ENCODE results near the gene PHACTR1.
A peak's percentile ranks its signal among the peaks of the same experiment; 100 is the strongest.
"Not testable (repeated sequence)": the region's sequence is repeated elsewhere in the genome, so short reads cannot be mapped to it uniquely, and the experiment has no call there.

Gene PHACTR1

DNA sequence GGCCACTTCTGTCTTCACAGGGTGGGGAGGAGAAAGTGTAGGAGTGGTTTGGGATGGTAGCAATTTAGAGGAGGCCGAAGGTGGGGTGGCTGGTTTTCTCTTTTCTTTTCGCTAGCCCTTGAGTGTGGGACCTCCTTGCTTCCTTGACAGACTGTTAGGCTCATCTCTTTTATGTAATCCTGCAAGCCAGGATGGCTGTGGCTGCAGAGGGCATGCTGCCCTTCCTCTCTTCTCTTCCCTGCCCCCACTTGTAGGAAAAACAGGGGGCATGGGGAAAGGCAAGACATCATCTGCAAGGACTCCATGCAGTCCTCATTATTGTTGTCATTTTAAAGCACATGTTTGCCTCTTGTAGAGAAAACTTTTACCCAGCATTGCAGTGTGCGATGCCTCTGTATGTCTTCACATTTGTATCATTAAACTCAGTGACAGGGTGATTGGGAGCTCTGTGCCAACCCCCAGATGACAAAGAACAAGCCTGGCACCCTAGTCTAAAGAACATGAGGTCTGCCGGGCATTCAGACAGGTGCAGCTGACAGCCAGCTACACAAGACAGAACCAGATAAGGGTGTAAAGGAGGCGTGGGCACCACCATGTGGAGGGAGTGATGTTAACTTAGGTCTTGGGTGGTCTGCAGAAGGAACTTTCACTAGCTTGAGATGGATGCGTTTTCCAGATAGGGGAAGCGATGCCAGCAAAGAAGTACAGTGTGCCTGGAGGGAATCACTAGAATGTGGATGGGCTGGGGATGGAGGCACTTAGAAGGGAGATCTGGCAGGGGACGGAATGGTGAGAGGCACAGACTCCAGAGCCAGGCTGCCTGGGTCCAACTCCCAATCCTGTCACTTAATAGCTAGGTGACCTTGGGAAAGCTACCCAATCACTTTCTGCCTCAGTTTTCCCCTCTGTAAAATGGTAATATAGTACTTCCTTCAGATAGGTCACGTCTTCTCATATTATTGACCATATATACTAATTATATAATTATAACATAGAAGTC is 404.2 kb downstream of the PHACTR1 start:
- peak; percentile 59 for DNase-seq

DNA sequence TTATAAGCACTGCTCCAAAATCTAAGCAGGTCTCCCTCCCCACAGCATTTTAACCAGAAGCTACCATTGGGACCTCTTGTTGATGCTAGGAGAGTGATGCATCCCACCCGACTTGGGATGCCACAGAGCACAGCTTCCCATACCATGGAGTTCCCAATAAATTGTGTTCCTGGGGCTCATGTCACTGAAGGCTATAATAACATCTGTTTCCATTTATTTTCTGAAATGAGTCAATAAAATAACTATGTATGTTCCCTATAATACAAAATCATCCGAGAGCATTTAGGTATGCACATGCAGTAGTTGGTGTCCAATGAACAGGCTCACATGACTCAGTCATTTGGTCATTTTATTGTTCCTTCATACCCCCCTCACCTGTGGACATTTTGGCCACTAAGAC is 407.6 kb downstream of the PHACTR1 start:
- no peak for DNase-seq

DNA sequence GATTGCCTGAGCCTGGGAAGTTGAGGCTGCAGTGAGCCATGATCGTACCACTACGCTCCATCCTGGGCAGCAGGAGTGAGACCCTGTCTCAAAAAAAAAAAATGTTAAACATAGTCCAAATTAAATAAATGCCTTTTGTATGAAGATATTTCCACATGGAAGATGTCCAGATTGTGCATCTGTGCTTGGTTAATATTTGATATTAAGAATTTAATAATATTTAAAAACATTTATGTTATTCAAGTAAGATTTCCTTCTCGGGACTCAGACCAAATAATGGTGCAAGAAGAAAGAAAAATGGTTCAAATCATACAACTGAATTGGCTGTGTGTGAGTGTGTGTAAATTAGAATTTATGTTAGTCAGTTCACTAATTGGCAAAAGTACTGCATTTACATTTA is 409.3 kb downstream of the PHACTR1 start:
- DNase-seq: no peak

DNA sequence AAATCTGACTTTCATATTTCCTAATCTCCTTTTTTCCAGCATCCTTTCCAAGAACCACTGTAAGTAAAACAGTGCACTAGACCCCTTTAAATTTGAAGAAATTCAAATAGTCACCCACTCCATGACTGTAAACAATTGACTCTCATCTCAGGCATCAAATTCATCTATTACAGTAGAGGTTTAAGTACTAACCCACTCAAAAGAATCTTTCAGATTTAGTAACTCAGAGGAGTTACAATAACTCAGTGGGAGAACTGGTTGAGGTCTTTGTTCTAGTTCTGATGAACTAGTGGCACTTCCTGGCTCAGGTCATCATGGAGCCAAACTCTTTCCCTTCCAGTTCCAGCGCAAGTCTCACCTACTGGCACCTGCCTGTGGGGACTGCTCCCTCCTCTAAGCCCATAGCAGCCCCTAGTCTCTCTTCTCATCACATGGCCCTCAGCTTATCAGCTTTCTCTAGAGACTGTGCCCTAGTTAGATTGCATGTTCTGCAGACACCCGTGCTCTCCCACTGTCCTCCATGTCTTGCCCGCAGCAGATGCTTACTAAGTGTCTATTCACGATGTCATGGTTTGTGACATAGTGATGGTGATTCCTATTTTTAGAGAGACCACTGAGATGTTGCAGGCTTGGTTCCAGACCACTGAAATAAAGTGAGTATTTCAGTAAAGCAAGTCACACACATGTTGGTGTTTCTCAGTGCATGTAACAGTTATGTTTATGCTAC is 415.5 kb downstream of the PHACTR1 start:
- DNase-seq: no peak

DNA sequence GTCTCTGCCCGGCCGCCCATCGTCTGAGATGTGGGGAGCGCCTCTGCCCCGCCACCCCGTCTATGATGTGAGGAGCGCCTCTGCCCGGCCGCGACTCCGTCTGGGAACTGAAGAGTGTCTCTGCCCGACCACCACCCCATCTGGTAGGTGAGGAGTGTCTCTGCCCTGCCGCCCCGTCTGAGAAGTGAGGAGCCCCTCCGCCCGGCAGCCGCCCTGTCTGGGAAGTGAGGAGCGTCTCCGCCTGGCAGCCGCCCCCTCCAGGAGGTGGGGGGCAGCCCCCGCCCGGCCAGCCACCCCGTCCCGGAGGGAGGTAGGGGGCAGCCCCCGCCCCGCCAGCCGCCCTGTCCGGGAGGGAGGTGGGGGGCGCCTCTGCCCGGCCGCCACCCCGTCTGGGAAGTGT is 417.3 kb downstream of the PHACTR1 start:
- DNase-seq: not testable (repeated sequence)

DNA sequence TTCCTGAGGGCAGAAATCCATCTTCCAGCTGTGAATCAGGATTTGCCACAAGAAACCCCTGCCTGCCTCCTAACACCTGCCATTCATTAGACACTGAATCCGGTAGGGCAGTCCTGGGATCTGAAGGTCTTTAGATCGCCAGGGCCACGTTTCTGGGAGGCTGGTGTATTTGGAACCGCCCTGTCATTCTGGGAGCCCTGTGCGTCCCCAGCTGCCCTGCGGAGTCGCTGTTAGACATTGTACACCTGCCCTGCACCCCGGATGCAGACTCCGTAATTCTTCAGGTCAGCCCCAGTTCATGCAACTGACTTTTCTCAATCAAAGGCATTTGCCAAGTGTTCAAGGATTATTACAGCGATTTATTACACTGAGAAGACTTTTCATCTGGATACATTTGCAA is 418.6 kb downstream of the PHACTR1 start:
- no peak for DNase-seq

DNA sequence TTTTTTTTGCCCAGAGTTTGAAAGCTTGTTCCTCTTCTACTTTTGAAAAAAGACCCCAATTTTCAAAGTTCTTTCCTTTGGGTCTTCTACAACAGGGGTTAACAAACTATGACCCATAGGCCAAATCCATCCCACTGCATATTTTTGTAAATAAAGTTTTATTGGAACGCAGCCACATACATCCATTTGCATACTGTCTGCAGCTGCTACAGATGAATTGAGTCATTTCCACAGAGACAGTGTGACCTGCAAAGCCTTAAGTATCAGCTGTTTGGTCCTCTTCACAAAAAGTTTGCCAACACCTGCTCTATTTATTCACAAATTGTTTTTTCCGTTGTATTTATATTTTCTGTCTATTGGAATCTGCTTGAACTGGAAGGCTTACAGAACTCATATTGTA is 422.6 kb downstream of the PHACTR1 start:
- DNase-seq: no peak

DNA sequence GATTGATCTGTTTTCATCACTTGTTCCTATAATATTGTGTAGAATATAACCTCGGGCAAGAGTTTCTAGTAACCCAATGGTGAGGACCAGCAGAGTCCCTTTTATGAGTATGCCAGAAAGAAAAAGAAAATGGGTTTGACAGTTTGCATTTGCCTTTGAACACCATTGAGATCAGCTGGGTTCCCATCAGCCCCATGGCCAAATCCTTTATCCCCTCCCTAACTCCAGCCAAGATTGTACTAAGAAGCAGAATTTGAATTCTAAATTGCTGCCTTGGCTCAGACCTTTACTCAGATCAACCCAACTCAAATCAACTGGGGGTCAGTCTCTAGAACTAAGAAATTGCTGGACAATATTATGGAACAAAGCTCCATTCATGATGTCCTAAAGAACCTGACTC is 424.4 kb downstream of the PHACTR1 start:
- DNase-seq: no peak

DNA sequence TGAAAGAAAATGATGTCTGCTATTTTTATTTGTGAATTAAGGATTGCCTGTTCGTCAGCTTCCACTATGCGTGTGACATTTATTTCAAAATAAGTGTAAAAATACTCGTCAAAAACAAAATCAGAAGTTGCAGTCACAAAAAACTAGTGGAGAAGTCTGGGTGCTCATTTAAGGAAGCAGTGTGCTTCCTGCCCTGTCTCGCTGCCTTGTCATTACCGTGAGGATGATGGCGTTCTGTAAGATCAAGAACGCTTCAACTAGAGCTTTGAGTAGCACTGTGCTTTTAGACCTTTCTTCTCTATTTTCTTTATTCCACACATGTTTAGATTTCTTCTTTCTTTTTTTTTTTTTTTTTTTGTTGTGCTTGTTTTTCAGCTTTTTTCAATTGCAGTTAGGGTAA is 424.8 kb downstream of the PHACTR1 start:
- no peak for DNase-seq

DNA sequence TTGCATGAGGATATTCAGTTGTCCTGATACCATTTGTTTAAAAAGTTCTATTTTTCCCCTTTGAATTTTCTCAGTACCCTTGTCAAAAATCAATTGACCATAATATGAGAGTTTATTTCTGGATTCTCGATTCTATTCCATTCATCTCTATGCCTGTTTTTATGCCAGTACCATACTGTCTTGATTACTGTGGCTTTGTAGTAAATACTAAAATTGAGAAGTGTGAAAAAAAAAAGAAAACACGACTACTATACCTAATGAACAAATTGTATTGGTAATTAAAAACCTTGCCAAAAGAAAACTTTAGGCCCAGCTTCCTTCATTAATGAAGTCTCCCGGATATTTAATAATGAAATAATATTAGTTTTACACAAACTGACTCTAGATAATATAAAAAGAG is 426.0 kb downstream of the PHACTR1 start:
- DNase-seq: no peak

DNA sequence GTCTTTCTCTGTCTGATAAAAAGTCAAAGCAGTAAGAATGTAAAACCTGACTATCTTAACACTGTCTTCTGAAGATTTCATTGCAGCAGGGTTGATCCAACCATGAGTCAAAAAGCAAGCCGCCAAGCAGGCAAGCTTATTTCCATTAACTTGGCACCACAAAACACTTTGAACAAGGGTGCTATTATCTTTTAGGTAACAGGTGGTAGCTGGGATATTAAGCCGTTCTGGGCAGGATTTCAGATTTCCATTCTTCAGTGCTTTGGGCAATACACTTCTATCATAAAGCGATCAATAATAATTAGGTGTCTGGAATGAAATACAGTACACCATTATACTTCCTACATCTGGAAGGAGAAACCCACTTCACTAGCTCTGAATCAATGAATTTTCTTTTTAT is 429.9 kb downstream of the PHACTR1 start:
- DNase-seq: no peak

DNA sequence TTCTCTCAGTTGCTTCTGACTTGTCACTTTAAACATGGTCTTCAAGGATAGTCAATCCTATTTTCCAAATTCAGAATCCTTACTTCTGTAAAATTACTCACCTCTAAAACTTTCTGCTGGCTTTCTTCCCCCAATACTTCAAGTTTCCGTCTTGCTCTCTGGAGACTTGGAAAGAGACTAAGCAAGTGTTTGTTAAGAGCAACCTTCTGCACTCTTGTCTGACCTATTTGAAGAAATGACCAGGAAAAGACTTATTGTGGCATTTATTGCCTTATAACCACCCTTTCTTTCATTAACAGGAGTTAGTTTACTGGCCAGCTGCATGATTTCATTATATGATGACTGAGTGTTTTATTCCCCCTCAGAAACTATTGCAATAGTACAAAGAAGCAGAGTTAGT is 430.8 kb downstream of the PHACTR1 start:
- no peak for DNase-seq

DNA sequence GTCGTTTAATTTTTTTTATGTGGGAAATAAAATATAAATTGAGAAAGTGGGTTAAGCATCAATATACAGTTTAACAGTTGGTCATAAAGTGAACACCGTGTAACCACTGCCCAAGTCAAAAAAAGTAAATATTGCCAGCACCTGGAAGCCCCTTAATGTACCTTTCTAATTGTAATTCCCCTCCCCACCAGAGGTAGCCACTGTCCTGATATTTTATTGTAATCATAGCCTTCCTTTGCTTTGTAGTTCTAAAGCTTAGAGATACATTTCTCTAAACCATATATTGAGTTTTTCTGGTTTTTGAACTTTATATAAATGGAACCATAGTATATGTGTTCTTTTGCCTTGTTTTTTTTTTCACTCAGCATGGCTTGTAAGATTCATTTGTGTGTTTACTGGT is 431.2 kb downstream of the PHACTR1 start:
- no peak for DNase-seq

DNA sequence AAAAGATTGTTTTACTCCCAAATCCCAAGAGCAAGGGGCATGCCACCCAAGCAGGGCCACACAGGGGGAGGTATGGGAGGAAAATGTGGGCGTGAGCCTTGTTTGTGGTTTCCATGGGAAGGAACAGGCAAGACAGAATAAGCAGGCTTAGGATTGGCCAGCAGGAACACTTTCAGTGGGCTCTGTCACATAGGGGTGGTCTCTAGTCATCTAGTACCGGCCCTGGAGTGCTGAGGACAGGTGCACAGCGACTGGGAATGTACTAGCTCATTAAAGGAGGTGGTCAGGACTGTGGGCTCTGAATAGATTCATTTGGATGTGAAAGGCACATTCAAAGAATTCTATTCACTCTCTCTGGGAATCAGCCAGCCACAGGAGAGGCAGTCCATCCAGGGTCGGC is 436.2 kb downstream of the PHACTR1 start:
- peak; percentile 64 for DNase-seq

DNA sequence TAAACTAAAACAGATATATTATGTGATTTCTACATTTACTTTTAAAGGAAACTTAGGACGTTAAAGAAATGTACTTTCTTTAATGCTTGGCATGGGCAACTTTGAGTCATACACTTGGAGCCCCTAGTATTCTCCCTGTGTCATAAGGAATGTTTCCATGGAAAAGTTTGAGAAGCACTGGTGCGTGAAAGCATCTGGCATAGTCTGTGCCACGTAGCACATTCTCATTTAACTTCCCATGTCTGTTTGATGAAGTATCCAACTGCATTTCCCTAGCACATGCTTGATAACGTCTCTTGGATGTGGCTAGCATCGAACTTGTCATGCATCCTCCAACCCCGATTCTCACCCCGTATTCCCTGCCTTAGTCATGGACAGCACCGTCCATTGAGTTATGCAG is 439.8 kb downstream of the PHACTR1 start:
- no peak for DNase-seq

DNA sequence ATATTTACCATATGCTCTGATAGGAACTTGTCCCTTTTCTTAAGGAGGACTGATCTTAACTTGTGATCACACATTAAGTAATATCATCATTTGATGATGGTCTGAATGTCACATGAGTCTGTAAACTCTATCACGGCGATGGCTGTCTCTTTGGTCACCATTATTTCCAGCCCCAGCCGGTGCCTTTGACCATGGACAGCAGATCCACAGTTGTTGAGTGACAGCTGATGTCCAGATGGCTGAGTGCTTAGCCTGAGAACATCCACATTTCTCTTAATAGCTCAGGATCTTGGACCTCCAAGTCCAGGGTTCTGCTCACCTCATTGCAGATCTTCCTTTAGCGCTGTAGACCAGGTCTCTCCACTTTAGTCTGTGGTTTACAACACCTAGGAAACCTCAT is 440.7 kb downstream of the PHACTR1 start:
- no peak for DNase-seq

DNA sequence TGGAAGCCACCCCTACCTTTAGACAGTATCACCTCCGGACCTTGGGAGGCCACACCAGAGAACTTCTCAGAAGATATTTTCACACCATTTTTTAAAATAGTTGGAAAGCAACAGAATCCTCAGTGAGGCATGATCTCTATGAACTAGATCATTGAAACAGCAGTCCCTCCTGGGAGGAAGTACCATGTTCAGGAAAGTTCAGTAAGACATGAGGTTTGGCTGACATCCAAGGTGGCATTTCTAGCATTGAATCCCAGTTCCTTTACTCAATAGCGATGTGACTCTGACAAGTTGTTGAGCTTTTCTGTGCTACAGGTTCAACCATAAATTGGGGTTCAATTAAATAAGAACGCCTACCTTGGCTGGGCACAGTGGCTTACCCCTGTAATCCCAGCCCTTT is 442.7 kb downstream of the PHACTR1 start:
- no peak for DNase-seq

DNA sequence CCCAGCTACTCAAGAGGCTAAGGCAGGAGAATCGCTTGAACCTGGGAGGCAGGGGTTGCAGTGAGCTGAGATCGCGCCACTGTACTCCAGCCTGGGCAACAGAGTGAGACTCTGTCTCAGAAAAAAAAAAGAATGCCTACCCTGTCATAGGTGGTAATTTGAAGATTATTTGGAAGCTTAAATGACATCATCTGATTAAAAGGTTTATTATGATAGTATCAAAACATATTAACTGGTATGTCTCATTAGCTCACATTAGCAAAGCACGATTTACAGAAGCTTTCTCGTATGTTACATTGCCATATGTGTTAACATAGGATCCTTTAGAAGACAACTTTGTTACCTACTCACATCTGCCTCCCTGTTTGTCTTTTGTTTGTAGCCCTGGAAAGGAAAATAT is 443.3 kb downstream of the PHACTR1 start:
- DNase-seq: not testable (repeated sequence)

DNA sequence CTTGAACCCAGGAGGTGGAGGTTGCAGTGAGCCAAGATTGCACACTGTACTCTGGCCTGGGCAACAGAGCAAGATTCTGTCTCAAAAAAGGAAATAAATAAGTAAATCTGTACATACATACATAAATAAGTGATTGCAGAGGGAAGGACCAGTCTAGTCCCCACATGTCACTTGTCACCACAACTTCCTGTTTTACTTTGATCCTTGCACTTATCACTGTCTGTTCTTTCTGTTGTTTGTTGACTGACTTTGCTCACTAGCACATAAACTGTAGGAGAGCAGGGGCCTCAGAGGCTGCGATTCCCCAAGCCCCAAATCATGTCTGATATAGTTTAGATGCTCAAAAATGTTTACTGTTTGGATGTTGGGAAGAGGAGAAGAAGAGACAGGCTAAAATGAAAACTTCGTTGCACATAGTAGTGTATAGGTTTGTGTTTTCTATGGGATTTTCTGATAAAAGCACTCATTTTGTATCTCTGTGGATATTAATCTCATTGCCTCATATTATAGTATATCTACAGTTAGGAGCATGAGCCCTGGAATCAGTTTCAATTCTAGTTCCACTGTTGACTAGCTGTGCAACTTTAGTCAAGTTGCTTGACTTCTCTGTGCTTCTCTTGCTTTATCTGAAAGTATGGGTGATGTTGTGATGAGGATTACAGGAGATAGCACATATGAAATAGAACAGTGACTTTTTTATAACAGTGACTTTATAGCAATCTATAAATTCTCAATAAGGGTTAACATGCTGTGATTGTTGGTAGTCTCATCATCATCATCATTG is 446.8 kb downstream of the PHACTR1 start:
- no peak for DNase-seq

DNA sequence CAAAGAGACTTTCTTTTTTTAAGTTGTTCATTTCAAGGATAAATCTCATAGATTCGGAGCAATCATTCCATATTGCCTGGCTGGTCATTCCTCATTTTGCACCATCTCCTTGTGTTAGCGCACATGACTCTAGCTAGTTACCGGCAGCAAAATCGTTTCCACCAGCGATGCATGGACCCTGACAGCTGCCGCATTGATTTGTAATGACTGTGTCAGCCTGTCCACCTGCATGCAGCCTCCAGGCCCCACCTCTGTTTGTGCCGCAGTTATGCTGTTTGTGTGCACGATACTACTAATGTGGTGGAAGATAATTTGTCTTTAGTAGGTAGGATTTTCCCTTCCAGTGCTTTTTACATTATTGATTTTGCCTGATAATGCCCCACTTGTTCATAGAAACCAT is 447.7 kb downstream of the PHACTR1 start:
- DNase-seq: peak; percentile 80

DNA sequence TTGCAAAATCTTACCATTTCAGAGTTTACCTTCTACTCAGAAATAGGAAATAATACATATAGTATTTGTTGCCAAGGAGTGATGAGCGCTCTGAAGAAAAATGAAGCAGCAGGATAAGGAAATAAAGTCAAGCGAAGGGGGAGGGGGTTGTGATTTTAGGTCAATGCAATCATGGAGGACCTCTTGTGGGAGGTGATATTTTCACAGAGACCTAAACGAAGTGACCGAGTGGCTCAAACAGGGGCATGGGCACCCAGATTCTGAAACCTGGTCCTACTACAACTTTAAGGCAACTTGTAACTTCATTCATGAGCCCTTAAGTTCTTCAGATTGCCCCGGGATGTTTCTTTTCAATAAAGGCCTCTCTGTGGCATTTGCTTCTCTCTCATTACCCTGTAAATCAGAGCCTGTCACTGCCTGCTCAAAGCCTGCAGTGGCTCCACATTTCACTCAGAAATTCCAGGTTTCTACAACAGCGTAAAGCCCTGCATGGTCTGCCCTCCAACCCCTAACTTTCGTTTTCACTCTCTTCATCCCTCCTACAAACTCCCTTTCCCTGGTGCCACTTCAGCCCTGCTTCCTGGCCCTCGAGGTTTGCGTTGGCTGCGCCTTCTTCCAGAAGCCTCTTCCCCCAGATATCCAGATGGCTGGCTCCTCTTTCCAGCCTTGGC is 449.1 kb downstream of the PHACTR1 start:
- no peak for DNase-seq

DNA sequence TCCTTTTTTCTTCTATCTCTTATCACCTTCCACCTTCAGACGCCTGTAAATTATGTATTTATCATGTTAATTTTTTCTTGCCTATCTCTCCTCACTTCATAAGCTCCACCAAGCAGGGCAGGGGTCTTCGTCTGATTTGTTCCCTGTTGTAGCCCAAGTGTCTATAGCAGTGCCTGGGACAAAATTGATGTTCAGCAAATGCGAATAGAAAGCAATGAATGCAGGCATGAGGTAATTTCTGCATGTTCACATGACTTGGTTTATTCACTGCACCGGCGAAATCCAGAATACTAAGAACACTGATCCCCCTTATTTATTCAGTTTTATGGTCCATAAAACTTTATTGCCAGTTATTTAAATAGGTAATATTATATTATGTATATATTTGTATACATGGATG is 449.7 kb downstream of the PHACTR1 start:
- no peak for DNase-seq

DNA sequence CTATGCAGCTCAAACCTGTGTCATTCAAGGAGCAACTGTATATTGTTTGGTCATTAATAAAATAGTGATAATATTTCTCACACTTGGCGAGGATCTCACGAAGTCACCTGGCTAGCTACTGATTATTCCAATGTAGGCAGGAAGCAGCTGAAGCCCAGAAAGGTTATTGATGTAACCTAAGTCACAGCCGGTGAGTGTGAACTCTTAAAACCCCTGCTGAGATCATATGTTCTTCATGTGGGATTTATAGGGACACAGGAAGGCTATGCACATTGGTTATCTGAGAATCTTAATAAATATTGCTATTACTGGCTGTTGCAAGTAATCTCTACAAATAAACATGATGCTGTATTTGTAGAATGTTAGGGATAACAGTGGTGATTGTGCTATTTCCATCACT is 450.3 kb downstream of the PHACTR1 start:
- no peak for DNase-seq
